MM.1S (cell line): Measurements from ENCODE around the gene TMEM72.

Experiments used
- DNase-seq: peaks from one replicate; pipeline ENCODE4 v3.0.0-alpha.2; 2015
- H2AFZ ChIP-seq: fragments of 300-600 bp; sonication (generic); 2 replicates; pipeline ENCODE4 v1.6.0; 2016; ENCODE audit warnings: antibody characterized with exemption, low read length
- H3F3A ChIP-seq: fragments of 300-600 bp; sonication (generic); 2 replicates; pipeline ENCODE4 v1.6.1; 2016; ENCODE audit warnings: mild to moderate bottlenecking, antibody characterized with exemption, low read length, moderate library complexity, mixed read lengths; ENCODE audit not compliant: insufficient read depth
- H3K27ac ChIP-seq: fragments of 300-600 bp; sonication (generic); 2 replicates; pipeline ENCODE4 v1.5.1; 2016; ENCODE audit warnings: mild to moderate bottlenecking, low read length
- H3K27me3 ChIP-seq: fragments of 300-600 bp; sonication (generic); replicated peaks from 2 replicates; pipeline ENCODE4 v1.6.0; 2016; ENCODE audit warnings: low read length; ENCODE audit not compliant: insufficient read depth
- H3K36me3 ChIP-seq: fragments of 300-600 bp; sonication (generic); replicated peaks from 2 replicates; pipeline ENCODE4 v1.6.1; 2016; ENCODE audit warnings: mild to moderate bottlenecking, low read length, mixed read lengths; ENCODE audit not compliant: insufficient read depth
- H3K4me1 ChIP-seq: fragments of 300-600 bp; sonication (generic); 2 replicates; pipeline ENCODE4 v1.6.1; 2016; ENCODE audit warnings: low read length, mixed read lengths
- H3K4me2 ChIP-seq: fragments of 300-600 bp; sonication (generic); 2 replicates; pipeline ENCODE4 v1.6.0; 2016; ENCODE audit warnings: low read depth, low read length
- H3K4me3 ChIP-seq: fragments of 300-600 bp; sonication (generic); 2 replicates; pipeline ENCODE4 v1.5.1; 2016; ENCODE audit warnings: low read length, mixed read lengths
- H3K79me2 ChIP-seq: fragments of 300-600 bp; sonication (generic); 2 replicates; pipeline ENCODE4 v1.6.1; 2016; ENCODE audit warnings: mixed run types, low read length, mixed read lengths
- H3K9ac ChIP-seq: fragments of 300-600 bp; sonication (generic); 2 replicates; pipeline ENCODE4 v1.6.1; 2016; ENCODE audit warnings: low read length, mixed read lengths
- H3K9me2 ChIP-seq: fragments of 300-600 bp; sonication (generic); replicated peaks from 2 replicates; pipeline ENCODE4 v1.6.1; 2016; ENCODE audit warnings: mild to moderate bottlenecking, low read length, mixed read lengths; ENCODE audit not compliant: insufficient read depth
- H3K9me3 ChIP-seq: fragments of 300-600 bp; sonication (generic); replicated peaks from 2 replicates; pipeline ENCODE4 v1.6.1; 2016; ENCODE audit warnings: mild to moderate bottlenecking, low read length, mixed read lengths; ENCODE audit not compliant: insufficient read depth
- H4K20me1 ChIP-seq: fragments of 300-600 bp; sonication (generic); 2 replicates; pipeline ENCODE4 v1.6.1; 2016; ENCODE audit warnings: mild to moderate bottlenecking, low read length, moderate library complexity, mixed read lengths; ENCODE audit not compliant: insufficient read depth
- CTCF ChIP-seq: fragments of 300-600 bp; sonication (generic); IDR thresholded peaks from 2 replicates; pipeline ENCODE4 v1.5.1; 2016; ENCODE audit warnings: antibody characterized with exemption, low read length, mixed read lengths
- EZH2 ChIP-seq: fragments of 300-600 bp; sonication (generic); optimal IDR thresholded peaks from 2 replicates; pipeline ENCODE3; 2017; ENCODE audit warnings: low read depth, mild to moderate bottlenecking, antibody characterized with exemption, low read length, mixed read lengths
- EZH2phosphoT487 ChIP-seq: fragments of 300-600 bp; sonication (generic); IDR thresholded peaks from 2 replicates; pipeline ENCODE4 v1.6.1; 2018; ENCODE audit warnings: antibody characterized with exemption, low read length

The TMEM72 gene

GRCh38 chr10:44928462-44928861 lies 17.3 kb downstream of the TMEM72 start:
- no peak overlapping the region for H3K4me2 ChIP-seq
- no peaks in the 10 kb centered on the region for H3K9me3 ChIP-seq
- H3K4me3 ChIP-seq: no peak overlapping the region
- no peaks in the 10 kb centered on the region for H3K27me3 ChIP-seq
- H3K4me1 ChIP-seq: peaks cover 32% of the 10 kb centered on the region
- H3K36me3 ChIP-seq: no peaks in the 10 kb centered on the region
- no peak overlapping the region for H3K9ac ChIP-seq
- no peaks in the 10 kb centered on the region for H4K20me1 ChIP-seq
- H3K79me2 ChIP-seq: no peaks in the 10 kb centered on the region
- no peaks in the 10 kb centered on the region for H3F3A ChIP-seq
- no peak overlapping the region for H3K27ac ChIP-seq
- H3K9me2 ChIP-seq: no peaks in the 10 kb centered on the region
- H2AFZ ChIP-seq: no peak overlapping the region
- TF ChIP-seq EZH2 (no peak), EZH2phosphoT487 (no peak), CTCF (no peak)
- no peak for DNase-seq

GRCh38 chr10:44929356-44930255 lies 18.5 kb downstream of the TMEM72 start:
- no peak overlapping the region for H3K9ac ChIP-seq
- H4K20me1 ChIP-seq: no peaks in the 10 kb centered on the region
- no peak for TF ChIP-seq EZH2
- TF ChIP-seq CTCF: no peak
- TF ChIP-seq EZH2phosphoT487: no peak
- no peak overlapping the region for H2AFZ ChIP-seq
- no peaks in the 10 kb centered on the region for H3K9me3 ChIP-seq
- H3K27me3 ChIP-seq: no peaks in the 10 kb centered on the region
- no peak overlapping the region for H3K4me2 ChIP-seq
- H3K36me3 ChIP-seq: no peaks in the 10 kb centered on the region
- peaks cover 24% of the 10 kb centered on the region for H3K4me1 ChIP-seq
- no peaks in the 10 kb centered on the region for H3F3A ChIP-seq
- no peak overlapping the region for H3K4me3 ChIP-seq
- H3K27ac ChIP-seq: no peak overlapping the region
- no peak for DNase-seq
- no peaks in the 10 kb centered on the region for H3K9me2 ChIP-seq
- H3K79me2 ChIP-seq: no peaks in the 10 kb centered on the region

- Histone ChIP-seq H3K4me1 (peaks cover 19% of the 10 kb centered on the region), H3K27me3 (no peaks in the 10 kb centered on the region), H3K27ac (no peak overlapping the region), H3K4me3 (no peak overlapping the region), H3K9me3 (no peaks in the 10 kb centered on the region), H3K79me2 (no peaks in the 10 kb centered on the region), H3K9me2 (no peaks in the 10 kb centered on the region), H3K4me2 (no peak overlapping the region), H3K9ac (no peak overlapping the region), H4K20me1 (no peaks in the 10 kb centered on the region), H3K36me3 (no peaks in the 10 kb centered on the region), H3F3A (no peaks in the 10 kb centered on the region), H2AFZ (no peak overlapping the region)
- DNase-seq: no peak
- no peak for TF ChIP-seq EZH2phosphoT487
- no peak for TF ChIP-seq EZH2
- TF ChIP-seq CTCF: no peak
Measured at GRCh38 chr10:44930904-44931620, 19.9 kb downstream of the TMEM72 start.
